ENCODE measurements around the gene RPL29.

- TF ChIP-seq POLR2A (IDR thresholded peaks at IDR 0.05; ENCODE audit: low read depth, low read length) (no peak), POLR2AphosphoS5 (IDR thresholded peaks at IDR 0.05; ENCODE audit: low read depth, low read length) (no peak), TAF1 (IDR thresholded peaks at IDR 0.05; ENCODE audit: borderline replicate concordance, low read depth, low read length) (no peak)
Observed at GRCh38 chr3:51986010-51986947, 9.4 kb downstream of the RPL29 start.

All from GM12892 (cell line).